ENCODE measurements around the gene HAP1.

The HAP1 gene

DNA sequence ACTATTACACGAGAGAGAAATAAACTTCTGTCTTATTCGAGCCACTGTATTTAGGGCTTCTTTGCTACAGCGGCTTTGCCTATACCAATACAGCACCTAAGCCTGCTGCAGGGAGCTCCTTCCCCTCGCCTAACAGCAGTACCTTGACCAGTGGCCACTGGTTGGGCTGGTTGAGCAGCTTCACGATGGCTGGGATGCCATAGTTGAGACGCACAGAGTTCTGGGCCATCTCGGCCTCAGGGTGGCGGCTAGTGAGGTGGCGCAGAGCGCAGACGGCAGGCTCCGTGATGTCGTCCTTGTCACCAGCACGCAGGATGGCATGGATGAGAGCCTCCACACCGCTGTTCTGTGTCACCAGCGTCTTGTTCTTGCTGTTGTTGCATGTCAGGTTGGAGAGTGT, 28.4 kb upstream of the HAP1 start:
- DNase-seq (ENCODE audit: low spot score), result no peak

DNA sequence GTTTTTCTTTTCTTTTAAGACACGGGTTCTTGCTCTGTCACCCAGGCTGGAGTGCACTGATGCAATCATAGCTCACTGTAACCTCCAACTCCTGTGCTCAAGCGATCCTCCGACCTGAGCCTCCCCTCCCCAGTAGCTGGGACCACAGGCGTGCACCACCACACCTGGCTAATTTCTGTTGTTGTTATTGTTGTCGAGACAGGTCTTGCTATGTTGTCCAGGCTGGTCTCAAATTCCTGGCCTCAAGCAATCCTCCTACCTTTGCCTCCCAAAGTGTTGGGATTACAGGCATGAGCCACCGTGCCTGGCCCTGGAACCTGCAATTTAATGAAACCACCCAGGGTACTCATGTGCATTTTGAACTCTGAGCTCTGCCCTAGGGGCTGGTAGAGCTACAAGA, 27.9 kb upstream of the HAP1 start:
- DNase-seq (ENCODE audit: low spot score), result no peak

DNA sequence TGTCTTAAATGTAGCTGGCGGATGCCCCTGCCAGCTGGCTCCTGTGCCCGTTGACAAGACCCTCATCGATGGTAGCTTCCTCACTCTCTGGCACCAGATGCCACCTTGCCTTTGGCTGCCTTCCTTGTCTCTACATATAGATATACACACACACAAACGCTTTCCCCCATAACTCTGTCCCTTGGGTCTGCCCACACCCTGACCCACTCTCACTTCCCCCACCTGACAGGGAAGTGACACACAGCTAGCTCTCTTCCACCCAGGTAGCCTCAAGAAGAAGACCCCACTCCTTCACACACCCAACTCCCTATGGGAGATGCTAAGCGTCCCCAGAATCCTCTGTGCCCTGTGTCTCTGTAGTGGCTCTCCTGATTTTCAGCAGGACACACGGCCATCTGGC, 26.4 kb upstream of the HAP1 start:
- DNase-seq (ENCODE audit: low spot score), result no peak

DNA sequence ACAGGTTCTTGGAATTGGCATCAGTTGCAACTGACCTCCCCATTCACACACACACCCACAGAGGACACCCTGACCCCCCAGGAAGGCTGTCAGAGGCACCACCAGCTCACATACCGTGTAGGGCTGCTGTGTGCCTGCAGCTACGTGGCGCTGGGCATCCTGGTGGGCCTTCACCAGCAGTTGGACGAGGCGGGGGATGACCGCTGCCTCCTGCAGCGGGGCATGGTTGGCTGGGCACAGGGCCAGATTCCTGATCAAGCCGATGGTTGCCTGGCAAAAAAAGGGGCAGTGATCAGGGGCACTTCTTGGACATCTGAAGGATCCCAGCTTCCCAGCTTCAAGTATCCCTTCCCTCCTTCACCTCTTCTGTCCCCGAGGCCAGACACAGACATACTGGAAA, 24.2 kb upstream of the HAP1 start:
- no peak for DNase-seq (ENCODE audit: low spot score)

DNA sequence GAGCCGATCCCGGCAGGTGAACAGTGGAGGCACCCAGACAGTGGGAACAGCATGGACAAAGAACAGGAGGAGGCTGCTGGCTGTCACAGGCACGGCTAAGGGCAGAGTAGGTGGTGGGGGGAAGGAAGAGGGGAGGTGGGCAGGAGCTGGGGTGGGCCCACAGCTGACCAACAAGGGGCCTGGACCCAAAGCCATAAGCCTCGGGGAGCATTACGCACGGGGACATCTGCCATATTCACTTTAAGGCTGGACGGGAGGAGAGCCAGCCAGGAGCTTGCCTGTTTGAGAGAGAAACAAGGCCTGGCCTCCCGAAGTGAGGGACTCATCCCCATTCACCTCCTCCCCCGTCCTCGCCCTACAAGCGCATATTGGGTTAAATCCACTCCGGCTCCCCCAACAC, 19.6 kb upstream of the HAP1 start:
- no peak for DNase-seq (ENCODE audit: low spot score)

DNA sequence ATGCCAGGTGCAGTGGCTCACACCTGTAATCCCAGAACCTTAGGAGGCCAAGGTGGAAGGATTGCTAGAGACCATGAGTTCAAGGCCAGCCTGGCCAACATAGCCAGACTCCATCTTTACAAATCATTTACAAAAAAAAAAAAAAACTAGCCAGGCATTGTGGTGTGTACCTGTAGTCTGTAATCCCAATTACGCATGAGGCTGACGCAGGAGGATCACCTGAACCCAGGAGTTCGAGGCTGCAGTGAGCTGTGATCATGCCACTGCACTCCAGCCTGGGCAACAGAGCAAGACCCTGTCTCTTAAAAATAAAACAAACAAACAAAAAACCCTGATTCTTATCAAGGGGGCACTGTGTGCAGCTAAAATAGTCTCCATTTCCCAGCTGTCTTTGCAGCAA, 16.8 kb upstream of the HAP1 start:
- DNase-seq (ENCODE audit: low spot score), result no peak

DNA sequence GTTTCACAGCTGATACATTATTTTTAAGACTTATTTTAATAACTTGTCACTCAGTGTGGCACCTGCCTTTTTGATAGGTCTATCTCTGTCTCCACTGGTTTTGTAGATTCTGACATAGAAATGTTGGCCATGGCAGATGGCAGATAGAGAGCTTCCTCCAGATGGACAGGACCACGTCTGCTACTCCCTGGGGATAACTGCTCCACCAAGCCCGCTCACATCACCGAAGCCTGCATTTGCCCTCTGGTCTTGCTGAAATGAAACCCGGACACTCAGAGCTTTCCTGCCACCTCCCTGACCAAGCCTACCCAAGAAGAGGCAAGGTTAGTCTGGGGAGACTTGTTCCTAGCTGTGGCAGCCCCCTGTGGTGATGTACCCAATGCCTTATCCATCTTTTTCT, 16.4 kb upstream of the HAP1 start:
- DNase-seq (ENCODE audit: low spot score), result no peak

DNA sequence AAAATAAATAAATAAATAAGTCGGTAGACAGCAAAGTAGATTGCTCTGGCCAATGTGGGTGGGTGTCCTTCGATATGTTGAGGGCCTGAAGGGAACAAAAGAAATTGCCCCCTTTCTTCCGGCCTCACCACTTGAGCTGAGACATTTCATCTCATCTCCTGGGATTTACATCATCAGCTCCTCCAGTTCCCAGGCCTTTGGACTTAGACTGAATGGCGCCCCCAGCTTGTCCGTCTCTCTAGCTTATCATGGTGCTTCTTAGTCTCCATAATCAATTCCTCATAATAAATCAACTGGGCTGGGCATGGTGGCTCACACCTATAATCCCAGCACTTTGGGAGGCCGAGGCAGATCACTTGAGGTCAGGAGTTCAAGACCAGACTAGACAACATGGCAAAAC, 13.8 kb upstream of the HAP1 start:
- DNase-seq (ENCODE audit: low spot score), result no peak

DNA sequence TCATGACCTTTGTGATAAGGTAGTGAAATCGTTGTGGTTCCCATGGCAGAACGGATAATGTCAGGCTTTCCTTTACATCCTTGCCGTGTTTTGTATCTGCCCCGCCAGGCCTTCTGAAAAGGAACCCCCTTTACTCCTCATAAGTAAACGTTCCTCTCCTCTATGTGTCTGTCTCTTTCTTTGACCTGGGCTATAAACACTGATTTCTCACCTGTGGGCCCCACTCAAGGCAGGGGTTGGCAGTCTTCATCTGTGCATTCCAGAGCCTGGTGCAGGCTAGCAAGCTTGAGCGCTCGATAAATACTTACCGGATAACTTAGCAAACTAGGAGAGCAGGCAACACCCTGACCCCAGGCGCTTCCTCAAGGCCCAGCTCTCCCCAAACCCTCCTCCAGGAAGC, 7.3 kb upstream of the HAP1 start:
- DNase-seq (ENCODE audit: low spot score), result no peak

DNA sequence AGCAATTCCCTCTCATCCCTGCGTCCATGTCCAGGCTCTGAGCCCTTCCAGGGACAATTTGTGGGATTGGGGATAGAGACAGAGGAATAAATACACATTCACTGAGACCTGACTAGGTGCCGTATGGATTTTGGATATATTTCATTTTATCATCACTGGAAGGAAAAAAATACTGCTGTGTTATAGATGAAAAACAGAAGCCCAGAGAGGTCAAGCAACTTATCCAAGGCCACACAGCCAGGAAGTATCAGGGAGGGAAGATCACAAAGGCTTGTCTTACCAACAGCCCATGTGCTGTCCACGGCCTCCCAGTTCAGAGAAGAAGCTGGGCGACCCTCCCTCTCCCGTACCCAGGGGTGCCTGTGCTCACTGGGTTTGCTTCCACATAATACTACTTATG, 6.1 kb upstream of the HAP1 start:
- no peak for DNase-seq (ENCODE audit: low spot score)

DNA sequence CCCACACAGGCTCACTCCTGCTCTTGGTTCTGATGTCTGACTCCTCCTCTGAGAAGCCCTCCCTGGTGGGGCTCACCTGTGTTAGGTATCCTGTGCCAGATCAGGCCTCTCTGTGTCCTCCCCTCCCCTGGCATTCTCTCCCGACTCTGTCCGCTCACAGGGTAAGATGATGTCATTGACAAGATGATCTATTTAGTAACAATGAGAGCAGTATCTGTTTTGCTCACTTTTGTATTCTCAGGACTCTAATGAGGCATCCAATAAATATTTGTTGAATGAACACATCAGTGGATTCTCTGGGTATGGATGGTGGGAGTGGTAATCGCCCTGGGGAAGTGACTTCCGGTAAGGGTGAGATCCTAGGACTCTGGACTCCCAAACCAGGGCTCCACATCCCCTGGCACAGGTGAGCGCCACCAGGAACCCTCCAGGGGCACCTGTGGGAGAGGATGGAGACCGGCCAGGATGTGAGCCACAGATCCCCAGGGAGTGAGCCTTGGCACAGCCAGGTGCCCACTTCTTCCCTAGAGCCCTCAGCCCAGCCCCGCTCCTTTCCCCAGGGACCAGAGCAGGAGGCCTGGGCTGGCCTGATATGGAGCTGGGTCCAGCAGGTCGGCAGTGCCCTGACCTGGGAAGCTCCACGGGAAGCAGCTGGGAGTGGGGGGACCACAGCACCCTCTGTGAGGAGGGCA, 5.4 kb upstream of the HAP1 start:
- DNase-seq (ENCODE audit: low spot score), result no peak

DNA sequence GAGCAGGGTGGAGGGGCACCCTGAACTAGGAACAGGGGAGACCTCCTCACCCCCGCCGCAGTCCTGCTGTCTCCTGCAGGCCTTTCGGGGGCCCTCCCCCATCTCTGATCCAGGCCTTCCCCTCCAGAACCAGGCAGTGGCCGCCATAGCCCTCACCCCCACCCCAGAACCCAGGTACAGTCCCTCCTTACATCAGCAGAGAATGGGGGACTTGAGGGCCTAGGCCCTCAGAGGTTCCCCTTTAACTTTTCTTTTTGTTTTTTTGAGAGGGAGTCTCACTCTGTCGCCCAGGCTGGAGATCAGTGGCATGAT, 4.3 kb upstream of the HAP1 start:
- DNase-seq (ENCODE audit: low spot score), result no peak

DNA sequence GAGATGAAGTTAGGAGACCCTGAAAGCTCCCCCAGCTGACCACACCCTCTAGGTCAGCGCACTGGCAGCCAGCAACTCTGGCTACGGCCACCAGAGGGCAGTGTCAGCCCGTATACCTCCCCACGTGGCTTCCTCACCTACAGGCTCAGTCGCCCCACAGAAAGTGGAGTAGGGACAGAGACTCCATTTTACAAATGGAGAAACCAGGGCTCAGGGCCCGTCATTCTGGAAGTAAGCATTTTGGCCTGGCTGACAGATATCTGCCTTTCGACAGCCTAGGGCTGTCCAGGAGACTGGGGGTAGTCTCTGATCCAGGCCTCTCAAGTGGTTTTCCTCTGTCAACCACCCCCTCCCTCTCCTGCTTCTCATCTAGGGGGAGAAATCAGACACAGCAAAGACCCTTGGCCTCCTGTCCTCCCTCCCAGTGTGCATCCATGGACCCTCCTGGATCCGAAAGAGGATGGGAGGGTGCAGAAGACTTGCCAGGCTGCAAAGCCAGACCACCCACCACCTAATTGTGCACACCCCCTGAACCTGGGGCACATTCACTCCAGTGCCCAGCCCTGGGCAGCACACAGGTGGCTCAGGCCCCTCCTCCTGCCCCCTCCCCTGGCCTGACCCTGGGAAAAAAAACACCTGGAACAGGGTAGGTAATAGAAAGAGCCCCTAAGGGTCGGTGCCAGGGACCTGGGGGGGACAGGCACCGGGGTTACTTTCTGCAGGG, 3.8 kb upstream of the HAP1 start:
- peak; percentile 64 for DNase-seq (ENCODE audit: low spot score)

DNA sequence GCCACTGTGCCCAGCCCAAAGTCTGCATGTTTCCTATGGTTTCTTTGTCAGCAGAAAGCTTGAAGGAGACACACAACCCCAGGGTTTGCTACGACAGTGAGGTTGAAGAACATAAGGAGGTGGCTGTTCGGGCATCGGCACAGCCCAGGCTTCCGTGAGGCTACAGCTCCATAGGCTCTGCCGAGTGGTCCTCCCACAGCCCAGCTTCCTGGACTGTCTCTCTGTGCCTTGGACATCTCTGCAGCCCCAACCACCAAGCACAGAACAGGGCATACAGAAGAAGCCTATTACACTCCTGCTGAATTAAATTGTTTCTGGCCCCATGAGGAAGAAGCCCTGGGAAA, 3.2 kb upstream of the HAP1 start:
- DNase-seq (ENCODE audit: low spot score), result no peak

DNA sequence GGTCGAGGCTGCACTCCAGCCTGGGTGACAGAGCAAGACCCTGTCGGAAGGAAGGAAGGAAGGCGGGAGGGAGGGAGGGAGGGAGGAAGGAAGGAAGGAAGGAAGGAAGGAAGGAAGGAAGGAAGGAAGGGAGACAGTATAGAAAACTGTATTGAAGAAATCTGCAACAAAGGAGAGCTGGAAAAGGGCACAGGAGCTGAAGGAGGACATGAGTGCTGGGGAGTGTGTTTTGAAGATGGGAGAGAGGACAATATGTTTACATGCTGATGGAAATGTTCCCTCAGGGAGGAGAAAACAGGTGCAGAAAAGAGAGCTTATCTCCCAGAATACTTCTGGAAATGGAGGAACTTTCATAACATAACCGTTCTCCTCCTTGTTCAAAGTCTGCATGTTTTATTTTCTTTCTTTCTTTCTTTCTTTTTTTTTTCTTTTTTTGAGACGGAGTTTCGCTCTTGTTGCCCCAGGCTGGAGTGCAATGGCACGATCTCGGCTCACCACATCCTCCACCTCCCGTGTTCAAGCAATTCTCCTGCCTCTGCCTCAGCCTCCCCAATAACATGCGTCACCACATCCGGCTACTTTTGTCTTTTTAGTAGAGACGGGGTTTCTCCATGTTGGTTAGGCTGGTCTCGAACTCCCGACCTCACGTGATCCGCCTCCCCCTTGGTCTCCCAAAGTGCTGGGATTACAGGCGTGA, 2.7 kb upstream of the HAP1 start:
- no peak for DNase-seq (ENCODE audit: low spot score)

DNA sequence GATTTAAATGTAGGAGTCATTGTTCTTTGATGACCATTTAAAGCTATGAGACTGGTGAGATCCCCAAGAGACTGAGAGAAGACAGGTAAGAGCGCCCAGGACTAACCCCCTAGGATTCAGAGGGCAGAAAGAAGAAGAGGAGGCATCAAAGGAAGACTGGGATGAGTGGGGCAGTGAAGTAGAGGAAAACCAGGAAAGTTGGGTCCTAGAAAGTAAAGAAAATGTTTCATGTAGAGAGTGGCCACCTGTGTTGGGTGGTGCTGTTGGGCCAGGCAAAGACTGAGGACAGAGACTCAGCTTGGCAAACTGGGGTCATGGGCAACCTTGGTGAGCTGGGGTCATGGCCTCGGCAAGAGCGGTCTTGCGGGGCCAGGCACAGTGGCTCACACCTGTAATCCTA, 1.3 kb upstream of the HAP1 start:
- DNase-seq (ENCODE audit: low spot score), result no peak

DNA sequence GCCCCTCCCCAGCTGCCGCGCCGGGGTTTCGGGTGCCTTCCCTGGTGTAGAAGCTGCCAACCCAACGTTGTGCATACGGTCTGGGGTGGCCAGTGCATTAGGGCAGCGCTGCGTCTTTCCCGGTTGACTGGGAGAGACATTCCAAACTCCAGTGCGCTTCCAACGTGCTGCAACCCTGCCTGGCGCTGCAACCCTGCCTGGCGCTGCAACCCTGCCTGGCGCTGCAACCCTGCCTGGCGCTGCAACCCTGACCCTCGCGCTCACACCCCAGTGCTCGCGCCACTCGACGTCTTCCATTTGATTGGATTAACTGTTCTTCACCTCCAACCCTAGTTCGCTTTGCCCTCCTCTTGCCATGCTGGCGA, 488 bp upstream of the HAP1 start:
- DNase-seq (ENCODE audit: low spot score), result no peak

DNA sequence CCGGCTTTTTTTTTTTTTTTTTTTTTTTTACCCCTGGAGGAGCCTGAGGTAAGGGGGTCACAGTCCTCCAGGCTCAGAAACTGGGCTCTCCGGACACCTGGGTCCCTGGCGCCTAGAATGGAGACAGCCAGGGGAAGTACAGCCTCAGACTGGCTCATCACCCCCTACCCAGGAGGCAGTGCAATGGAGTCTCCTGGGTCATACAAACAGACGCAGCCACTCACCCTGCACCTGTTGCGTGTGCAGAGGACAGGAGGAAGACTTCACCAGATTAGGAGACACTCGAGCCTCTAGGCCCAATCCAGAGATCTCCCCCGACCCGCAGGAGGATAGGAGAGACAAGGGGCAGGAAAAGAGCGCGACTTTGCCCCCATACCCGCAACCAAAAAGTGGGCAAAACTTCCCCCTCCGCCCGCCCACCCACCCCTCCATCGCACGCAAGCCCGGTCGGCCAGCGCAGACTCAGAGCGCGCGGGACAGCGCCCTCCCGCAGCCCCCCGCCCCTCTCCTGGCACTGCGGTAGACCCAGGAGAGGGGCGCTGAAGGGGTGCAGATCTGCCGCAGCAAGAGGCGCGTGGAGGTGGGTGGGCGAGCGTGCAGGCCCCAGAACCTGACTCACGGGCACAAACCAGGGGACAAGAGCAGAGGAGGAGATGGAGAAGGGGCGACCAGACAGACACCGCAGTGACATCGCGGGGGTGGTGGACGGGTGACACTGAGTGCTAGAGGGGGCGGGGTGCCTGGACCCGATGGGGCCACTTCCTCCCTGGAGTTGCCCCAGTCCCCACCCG, 900 bp downstream of the HAP1 start:
- no peak for DNase-seq (ENCODE audit: low spot score)

DNA sequence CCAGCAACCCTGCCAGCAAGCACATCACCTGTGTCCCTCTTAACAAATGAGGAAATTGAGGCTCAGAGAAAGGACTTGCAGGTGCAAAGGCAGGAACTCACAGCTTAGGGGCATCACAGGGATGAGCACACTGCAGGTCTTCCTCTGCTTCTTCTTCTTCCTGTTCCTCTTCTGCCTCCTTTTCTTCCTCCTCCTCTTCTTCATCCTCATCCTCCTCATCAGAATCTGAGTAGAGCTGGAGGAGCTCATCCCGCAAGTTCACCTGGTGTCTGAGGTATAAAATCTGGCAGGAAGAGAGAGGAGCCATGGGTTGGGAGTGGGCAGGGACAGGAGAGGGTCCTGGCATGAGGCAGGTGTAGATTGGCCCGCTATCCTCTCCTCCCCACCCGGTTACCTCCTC, 2.6 kb downstream of the HAP1 start:
- DNase-seq (ENCODE audit: low spot score), result no peak

DNA sequence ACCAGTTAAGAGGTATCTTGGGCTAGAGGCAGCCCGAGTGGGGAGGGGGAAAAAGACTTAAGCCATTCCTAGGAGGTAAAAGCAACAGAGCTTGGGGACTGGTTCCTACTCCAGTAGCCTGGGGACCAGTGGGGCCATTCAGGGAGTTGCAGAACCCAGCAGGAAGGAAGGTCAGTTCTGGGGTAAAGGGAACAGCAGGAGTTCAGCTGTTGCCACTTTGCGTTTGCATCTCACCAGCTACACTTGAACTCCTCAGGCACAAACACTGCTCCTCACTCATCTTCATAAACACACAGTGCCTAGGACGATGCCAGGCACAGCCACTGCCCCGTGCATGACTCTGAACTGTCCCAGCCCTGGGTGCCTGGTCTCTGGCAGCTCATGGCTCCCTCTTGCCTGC, 4.0 kb downstream of the HAP1 start:
- no peak for DNase-seq (ENCODE audit: low spot score)

DNA sequence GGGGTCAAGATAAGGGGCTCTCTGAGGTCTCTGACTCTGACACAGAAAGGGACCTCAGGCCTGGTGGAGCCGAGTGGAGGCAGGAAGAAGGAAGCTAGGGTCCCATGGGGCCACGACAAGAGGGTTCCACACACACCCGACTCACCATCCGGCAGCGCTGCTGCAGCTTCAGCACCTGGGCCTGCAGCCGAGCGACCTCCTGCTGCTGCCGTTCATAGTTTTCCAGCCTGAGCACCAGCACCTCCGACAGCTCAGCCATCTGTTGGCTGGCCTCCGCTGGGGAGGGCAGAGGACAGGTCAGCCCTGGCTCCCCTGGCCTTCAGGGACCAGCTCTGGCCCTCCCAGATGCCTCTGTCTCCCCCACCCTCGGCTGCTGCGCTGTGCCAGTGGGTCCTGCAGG, 6.4 kb downstream of the HAP1 start:
- no peak for DNase-seq (ENCODE audit: low spot score)

DNA sequence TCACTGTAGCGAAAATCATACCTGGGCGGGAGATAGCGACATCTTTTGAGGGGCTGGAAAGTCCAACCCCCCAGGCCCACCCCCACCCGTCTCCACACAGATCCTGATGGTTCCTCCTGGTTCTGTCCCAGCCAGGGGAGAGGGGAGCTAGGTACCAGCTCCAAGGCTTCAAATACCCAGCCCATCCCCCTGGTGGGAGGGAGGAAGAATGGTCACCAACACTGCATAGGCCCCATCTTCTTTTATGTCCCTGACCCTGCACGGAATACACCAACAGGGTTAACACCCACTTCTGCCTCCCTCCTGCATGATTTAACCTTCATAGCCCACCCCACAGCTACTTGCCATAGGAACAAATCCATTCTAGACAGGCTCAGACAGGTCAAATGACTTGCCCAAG, 9.3 kb downstream of the HAP1 start:
- DNase-seq (ENCODE audit: low spot score), result no peak

DNA sequence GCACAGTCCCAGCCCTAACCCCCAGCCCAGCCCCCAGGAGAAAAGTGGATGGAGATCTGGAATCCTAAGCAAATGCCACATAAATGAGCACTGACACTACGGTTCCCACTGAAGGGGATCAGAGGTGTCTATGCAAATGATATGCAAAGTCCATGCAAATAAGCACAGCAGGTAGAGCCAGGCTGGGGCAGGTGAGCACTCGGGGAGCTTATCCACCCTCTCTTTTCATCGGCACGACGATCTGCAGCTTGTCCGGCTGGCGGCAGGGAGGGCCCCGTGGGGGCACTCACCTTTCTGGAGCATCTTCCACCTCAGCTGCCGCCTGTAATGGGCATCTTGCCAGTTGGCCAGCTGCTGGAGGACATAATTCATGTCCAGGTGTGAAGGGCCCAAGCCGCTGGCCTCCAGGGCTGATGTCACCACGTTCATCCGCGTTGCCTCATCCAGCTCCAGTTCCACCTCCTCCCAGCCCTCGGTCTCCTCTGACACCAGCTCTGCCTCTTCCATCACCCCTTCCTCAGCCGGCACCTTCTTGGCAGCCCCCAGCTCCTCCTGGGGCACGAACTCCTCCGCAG, 9.9 kb downstream of the HAP1 start:
- no peak for DNase-seq (ENCODE audit: low spot score)

Data from pons (tissue), 1 donor.